ENCODE results near the gene AGAP1. TPM values are rescaled to one million over a fixed set of nuclear protein-coding genes. Genes with fewer than 3 reads are reported as not detected.

AGAP1 gene
- polyA plus RNA-seq, 1 donor from 2014 or later: 17.4 TPM

DNA sequence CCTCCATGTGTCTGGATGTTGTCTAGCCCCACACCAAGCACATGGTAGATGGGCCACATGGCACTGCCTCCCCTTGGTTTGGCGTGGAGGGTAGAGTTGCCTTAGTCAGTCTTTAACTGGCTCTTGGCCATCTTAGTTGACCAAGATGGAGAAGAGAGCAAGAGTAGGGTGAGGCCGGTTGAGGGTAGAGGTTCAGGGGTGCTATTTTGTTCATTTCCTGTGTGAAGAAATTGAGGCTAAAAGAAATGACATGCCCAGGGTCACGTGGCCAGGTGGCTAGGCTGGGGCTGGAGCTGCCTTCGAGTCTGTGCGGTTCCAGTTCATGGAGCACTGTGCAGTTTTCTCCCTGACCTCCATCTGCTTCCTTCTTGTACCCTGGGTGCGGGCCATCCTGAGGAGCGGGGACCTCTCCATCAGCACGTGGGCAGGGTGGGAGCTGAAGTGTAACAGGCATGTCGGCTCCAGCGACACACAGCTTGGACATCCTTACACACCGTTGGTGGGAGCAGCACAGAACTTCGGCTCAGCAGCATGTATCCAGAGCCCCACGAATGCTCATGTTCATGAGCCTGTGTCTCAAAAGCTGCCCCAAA lies 461.1 kb downstream of the AGAP1 start:
- no peak overlapping the region for H3K4me2 ChIP-seq (ENCODE audit: low read length)
- no peak overlapping the region for H3K4me3 ChIP-seq (ENCODE audit: low read length)
- no peaks in the 10 kb centered on the region for H3K36me3 ChIP-seq (ENCODE audit: insufficient read depth, low read length)
- H4K20me1 ChIP-seq (ENCODE audit: insufficient read depth): no peaks in the 10 kb centered on the region
- no peaks in the 10 kb centered on the region for H3K9me3 ChIP-seq (ENCODE audit: low read length)
- H2AFZ ChIP-seq (ENCODE audit: low read depth, low read length): no peak overlapping the region
- H3K79me2 ChIP-seq (replicated peaks; ENCODE audit: insufficient read depth, low read length): no peaks in the 10 kb centered on the region
- no peaks in the 10 kb centered on the region for H3F3A ChIP-seq (ENCODE audit: insufficient read depth, low read length, poor library complexity, severe bottlenecking)
- TF ChIP-seq EP300 (conservative IDR thresholded peaks at IDR 0.05; ENCODE audit: poor library complexity, severe bottlenecking) (no peak), EZH2 (IDR thresholded peaks at IDR 0.05; ENCODE audit: borderline replicate concordance, insufficient read depth, low read length, poor library complexity, severe bottlenecking) (no peak), MXI1 (conservative IDR thresholded peaks at IDR 0.05; ENCODE audit: poor library complexity, severe bottlenecking) (no peak), POLR2AphosphoS5 (IDR thresholded peaks at IDR 0.05) (no peak), TAF1 (IDR thresholded peaks at IDR 0.05; ENCODE audit: low read depth) (no peak), SMC3 (conservative IDR thresholded peaks at IDR 0.05; ENCODE audit: poor library complexity) (no peak), RAD21 (conservative IDR thresholded peaks at IDR 0.05) (no peak)
- TF ChIP-seq, protein P1, sequence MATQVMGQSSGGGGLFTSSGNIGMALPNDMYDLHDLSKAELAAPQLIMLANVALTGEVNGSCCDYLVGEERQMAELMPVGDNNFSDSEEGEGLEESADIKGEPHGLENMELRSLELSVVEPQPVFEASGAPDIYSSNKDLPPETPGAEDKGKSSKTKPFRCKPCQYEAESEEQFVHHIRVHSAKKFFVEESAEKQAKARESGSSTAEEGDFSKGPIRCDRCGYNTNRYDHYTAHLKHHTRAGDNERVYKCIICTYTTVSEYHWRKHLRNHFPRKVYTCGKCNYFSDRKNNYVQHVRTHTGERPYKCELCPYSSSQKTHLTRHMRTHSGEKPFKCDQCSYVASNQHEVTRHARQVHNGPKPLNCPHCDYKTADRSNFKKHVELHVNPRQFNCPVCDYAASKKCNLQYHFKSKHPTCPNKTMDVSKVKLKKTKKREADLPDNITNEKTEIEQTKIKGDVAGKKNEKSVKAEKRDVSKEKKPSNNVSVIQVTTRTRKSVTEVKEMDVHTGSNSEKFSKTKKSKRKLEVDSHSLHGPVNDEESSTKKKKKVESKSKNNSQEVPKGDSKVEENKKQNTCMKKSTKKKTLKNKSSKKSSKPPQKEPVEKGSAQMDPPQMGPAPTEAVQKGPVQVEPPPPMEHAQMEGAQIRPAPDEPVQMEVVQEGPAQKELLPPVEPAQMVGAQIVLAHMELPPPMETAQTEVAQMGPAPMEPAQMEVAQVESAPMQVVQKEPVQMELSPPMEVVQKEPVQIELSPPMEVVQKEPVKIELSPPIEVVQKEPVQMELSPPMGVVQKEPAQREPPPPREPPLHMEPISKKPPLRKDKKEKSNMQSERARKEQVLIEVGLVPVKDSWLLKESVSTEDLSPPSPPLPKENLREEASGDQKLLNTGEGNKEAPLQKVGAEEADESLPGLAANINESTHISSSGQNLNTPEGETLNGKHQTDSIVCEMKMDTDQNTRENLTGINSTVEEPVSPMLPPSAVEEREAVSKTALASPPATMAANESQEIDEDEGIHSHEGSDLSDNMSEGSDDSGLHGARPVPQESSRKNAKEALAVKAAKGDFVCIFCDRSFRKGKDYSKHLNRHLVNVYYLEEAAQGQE (IDR thresholded peaks at IDR 0.05; ENCODE audit: borderline replicate concordance): no peak
- TF ChIP-seq, protein P2, sequence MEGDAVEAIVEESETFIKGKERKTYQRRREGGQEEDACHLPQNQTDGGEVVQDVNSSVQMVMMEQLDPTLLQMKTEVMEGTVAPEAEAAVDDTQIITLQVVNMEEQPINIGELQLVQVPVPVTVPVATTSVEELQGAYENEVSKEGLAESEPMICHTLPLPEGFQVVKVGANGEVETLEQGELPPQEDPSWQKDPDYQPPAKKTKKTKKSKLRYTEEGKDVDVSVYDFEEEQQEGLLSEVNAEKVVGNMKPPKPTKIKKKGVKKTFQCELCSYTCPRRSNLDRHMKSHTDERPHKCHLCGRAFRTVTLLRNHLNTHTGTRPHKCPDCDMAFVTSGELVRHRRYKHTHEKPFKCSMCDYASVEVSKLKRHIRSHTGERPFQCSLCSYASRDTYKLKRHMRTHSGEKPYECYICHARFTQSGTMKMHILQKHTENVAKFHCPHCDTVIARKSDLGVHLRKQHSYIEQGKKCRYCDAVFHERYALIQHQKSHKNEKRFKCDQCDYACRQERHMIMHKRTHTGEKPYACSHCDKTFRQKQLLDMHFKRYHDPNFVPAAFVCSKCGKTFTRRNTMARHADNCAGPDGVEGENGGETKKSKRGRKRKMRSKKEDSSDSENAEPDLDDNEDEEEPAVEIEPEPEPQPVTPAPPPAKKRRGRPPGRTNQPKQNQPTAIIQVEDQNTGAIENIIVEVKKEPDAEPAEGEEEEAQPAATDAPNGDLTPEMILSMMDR (IDR thresholded peaks at IDR 0.05; ENCODE audit: poor library complexity, severe bottlenecking): no peak
- H3K27ac ChIP-seq (ENCODE audit: low read length): no peak overlapping the region
- no peak overlapping the region for H3K9ac ChIP-seq (ENCODE audit: low read length)
- no peaks in the 10 kb centered on the region for H3K9me2 ChIP-seq (ENCODE audit: insufficient read depth, low read length)
- no peaks in the 10 kb centered on the region for H3K27me3 ChIP-seq (ENCODE audit: insufficient read depth, low read depth, low read length)

DNA sequence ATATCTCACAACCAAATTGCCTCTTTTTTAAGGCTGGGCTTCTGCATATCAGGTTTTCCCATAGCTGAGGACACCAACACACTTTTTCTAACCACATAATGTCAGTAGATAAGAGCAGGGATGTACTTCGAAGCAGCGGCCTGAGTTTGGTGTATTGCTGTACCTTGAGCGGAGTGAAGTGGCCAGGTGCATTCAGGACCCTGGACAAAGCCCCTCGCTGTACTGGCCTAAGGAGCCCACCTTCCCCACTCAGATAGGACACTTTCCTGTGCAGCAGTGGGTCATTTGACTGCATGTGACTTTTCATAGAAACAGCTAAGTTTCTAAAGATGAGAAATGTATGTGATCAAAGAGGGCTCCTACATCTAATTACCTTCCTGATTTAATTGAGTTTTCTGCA lies 461.8 kb downstream of the AGAP1 start:
- Histone ChIP-seq H2AFZ (ENCODE audit: low read depth, low read length) (no peak overlapping the region), H3K9me2 (ENCODE audit: insufficient read depth, low read length) (no peaks in the 10 kb centered on the region), H3K4me2 (ENCODE audit: low read length) (no peak overlapping the region), H3K27ac (ENCODE audit: low read length) (no peak overlapping the region), H3K9ac (ENCODE audit: low read length) (no peak overlapping the region), H3K79me2 (replicated peaks; ENCODE audit: insufficient read depth, low read length) (no peaks in the 10 kb centered on the region), H3K27me3 (ENCODE audit: insufficient read depth, low read depth, low read length) (no peaks in the 10 kb centered on the region), H3K9me3 (ENCODE audit: low read length) (no peaks in the 10 kb centered on the region), H3K4me3 (ENCODE audit: low read length) (no peak overlapping the region), H4K20me1 (ENCODE audit: insufficient read depth) (no peaks in the 10 kb centered on the region), H3K36me3 (ENCODE audit: insufficient read depth, low read length) (no peaks in the 10 kb centered on the region), H3F3A (ENCODE audit: insufficient read depth, low read length, poor library complexity, severe bottlenecking) (no peaks in the 10 kb centered on the region)
- TF ChIP-seq RAD21 (conservative IDR thresholded peaks at IDR 0.05): no peak
- TF ChIP-seq, protein P2 (IDR thresholded peaks at IDR 0.05; ENCODE audit: poor library complexity, severe bottlenecking): no peak
- TF ChIP-seq, protein P1 (IDR thresholded peaks at IDR 0.05; ENCODE audit: borderline replicate concordance): no peak
- TF ChIP-seq TAF1 (IDR thresholded peaks at IDR 0.05; ENCODE audit: low read depth): no peak
- TF ChIP-seq EP300 (conservative IDR thresholded peaks at IDR 0.05; ENCODE audit: poor library complexity, severe bottlenecking): no peak
- TF ChIP-seq MXI1 (conservative IDR thresholded peaks at IDR 0.05; ENCODE audit: poor library complexity, severe bottlenecking): no peak
- TF ChIP-seq SMC3 (conservative IDR thresholded peaks at IDR 0.05; ENCODE audit: poor library complexity): no peak
- TF ChIP-seq POLR2AphosphoS5 (IDR thresholded peaks at IDR 0.05): no peak
- TF ChIP-seq EZH2 (IDR thresholded peaks at IDR 0.05; ENCODE audit: borderline replicate concordance, insufficient read depth, low read length, poor library complexity, severe bottlenecking): no peak

All from neural cell (in vitro differentiated cells).